ENCODE measurements around the gene ZNF649. TPM values are rescaled to one million over a fixed set of nuclear protein-coding genes. Genes with fewer than 3 reads are reported as not detected.

Gene ZNF649
- total and polyA plus RNA-seq, 2 experiments from 2014 or later: 3.8 to 5.8 TPM

DNA sequence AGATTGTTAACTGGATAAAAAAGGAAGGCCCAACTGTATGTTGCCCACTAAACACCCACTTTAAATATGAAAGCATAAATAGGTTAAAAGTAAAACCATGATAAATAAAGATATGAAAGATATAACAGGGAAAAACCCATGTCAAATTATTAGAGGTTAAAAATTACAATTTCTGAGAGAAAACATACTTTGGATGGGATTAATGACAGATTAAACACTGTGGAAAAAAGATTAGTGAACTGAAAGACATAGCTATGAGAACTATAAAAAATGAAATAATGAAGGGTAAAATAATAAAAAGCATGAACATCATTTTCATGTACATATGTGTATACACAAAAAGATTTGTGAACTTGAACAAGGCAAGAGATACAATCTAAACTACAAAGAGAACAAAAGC, 14.9 kb downstream of the ZNF649 start:
- Histone ChIP-seq H3K27ac (no peak overlapping the region), H3K4me1 (ENCODE audit: insufficient read depth) (peaks cover 7% of the 10 kb centered on the region; the same call in 1 of the 2 replicates), H3K9ac (no peak overlapping the region), H3K36me3 (ENCODE audit: low read depth) (peaks cover 55% of the 10 kb centered on the region), H2AFZ (no peak overlapping the region), H3F3A (ENCODE audit: insufficient read depth) (peaks cover 21% of the 10 kb centered on the region), H3K4me3 (no peak overlapping the region), H3K9me3 (ENCODE audit: low read depth) (no peaks in the 10 kb centered on the region), H3K4me2 (ENCODE audit: unreplicated experiment) (no peak overlapping the region), H3K9me2 (ENCODE audit: insufficient read depth) (no peaks in the 10 kb centered on the region), H4K20me1 (ENCODE audit: insufficient read depth) (no peaks in the 10 kb centered on the region), H3K79me2 (ENCODE audit: insufficient read depth) (peaks cover 7% of the 10 kb centered on the region; the same call in 1 of the 2 replicates), H3K27me3 (replicated peaks; ENCODE audit: insufficient read depth) (no peaks in the 10 kb centered on the region)
- TF ChIP-seq EZH2 (IDR thresholded peaks at IDR 0.05; ENCODE audit: insufficient read depth, poor library complexity, severe bottlenecking) (no peak), EZH2phosphoT487 (IDR thresholded peaks at IDR 0.05; ENCODE audit: insufficient read depth, low read depth) (no peak)
- no peak for DNase-seq
- in situ Hi-C loops (cut with MboI): no loop called here

DNA sequence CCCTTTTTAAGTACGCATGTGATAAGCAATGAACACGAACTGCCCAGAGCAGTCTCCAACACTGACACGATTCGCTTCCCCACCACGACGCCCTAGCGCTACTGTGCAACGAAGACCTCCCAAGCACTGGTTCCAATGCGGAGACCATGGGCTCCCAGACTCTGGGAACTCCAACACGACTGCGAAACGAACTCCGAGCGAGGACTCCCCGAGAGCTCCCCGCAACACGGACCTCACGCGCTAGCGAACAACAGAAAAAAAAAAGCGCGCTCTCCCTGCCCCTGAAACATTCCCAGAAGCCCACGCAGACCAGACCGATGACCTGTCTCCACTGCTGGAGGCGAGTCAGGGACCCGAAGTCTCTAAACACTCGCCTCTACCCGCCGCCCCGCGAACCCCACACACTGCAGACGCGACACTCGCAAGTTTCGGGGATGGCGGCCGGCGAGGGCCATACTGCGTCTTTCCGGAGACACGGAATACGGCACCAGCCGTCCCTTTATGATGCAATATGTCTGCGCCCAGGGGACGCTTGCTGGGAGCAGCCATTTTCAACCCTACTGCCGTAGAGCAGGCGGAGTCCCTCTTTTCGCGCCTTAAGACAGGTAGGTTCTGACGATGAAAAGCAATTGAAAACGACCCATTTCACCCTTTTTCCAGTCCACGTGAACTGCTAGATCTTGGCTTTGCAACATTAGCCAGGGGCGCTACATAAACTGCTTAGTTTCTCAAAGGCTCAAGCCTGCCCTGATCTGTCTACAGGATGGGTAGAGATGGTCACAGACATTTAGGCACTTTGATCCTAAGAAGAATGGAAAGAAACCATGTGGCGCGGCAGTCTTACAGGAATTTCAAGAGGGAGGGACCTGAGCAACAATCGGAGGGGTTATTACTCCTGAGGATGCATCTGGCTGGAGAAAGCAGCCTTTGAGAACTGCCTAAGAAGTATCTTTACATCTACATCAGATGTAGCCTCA, 17.0 kb downstream of the ZNF649 start, which contains the start of gene ZNF577:
Gene ZNF577, minus strand, starts transcription at position 430 of the 977 bp plus-strand sequence. CDS start 7,569 bp downstream, outside the sequence.
- Histone ChIP-seq H3K4me3 (peak within 1 kb of the TSS; percentile 89), H3K36me3 (ENCODE audit: low read depth) (peaks cover 33% of the 10 kb centered on the region), H3K9ac (peak within 1 kb of the TSS; percentile 87), H3K4me2 (ENCODE audit: unreplicated experiment) (peak within 1 kb of the TSS; percentile 95), H4K20me1 (ENCODE audit: insufficient read depth) (no peaks in the 10 kb centered on the region), H3K79me2 (ENCODE audit: insufficient read depth) (peaks cover 7% of the 10 kb centered on the region; the same call in 1 of the 2 replicates), H3K27ac (peak within 1 kb of the TSS; percentile 66), H3K4me1 (ENCODE audit: insufficient read depth) (peaks cover 7% of the 10 kb centered on the region; the same call in 1 of the 2 replicates), H2AFZ (peak within 1 kb of the TSS; percentile 100), H3K9me2 (ENCODE audit: insufficient read depth) (no peaks in the 10 kb centered on the region), H3K9me3 (ENCODE audit: low read depth) (no peaks in the 10 kb centered on the region), H3F3A (ENCODE audit: insufficient read depth) (peaks cover 21% of the 10 kb centered on the region), H3K27me3 (replicated peaks; ENCODE audit: insufficient read depth) (no peaks in the 10 kb centered on the region)
- in situ Hi-C loops (cut with MboI): no loop called here
- TF ChIP-seq EZH2 (IDR thresholded peaks at IDR 0.05; ENCODE audit: insufficient read depth, poor library complexity, severe bottlenecking): no peak
- TF ChIP-seq EZH2phosphoT487 (IDR thresholded peaks at IDR 0.05; ENCODE audit: insufficient read depth, low read depth): no peak
- WGBS, 2 experiments (ENCODE audit: low coverage in 1 of 2, low lambda C conversion rate in 2 of 2, missing lambda C conversion rate in 2 of 2): 3 to 4% methylated on average over 55 to 56 of the region's 56 CpGs
- DNase-seq: peak; percentile 95

DNA sequence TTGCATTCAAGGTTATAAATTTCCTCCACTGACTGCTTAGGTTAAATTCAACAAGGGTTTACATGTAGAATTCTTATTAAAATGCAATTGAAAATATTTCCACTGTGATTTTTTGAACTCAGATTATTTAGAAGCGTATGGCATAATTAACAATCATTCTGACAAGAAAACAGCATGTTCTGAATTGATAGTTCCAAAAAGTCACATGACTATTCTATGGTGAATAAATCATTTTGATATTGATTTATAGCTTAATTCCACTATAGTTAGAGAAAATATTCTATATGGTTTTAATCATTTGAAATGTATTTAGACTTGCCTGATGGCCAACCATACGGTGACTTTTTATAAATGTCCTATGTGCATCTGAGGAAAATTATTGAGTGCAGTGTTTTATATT, 20.1 kb downstream of the ZNF649 start:
- WGBS, 2 experiments (ENCODE audit: low coverage in 1 of 2, low lambda C conversion rate in 2 of 2, missing lambda C conversion rate in 2 of 2): 92 to 95% methylated on average over 2 of the region's 2 CpGs
- H3F3A ChIP-seq (ENCODE audit: insufficient read depth): peaks cover 17% of the 10 kb centered on the region

DNA sequence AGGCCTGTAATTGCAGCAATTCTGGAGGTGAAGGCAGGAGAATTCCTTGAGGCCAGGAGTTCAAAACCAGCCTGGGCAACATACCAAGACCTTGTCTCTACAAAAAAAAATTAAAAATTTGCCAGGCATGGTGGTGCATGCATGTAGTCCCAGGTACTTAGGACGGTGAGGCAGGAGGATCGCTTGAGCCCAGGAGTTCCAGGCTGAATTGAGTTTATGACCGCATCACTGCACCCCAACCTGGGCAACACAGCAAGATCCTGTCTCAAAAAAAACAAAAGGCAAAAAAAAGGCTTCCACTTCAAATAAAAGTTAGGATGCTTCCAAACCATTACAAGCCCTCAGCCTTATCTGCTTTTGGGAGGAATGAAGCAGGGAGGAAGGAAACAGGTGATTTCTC, 22.3 kb downstream of the ZNF649 start:
- Histone ChIP-seq H3K27ac (no peak overlapping the region), H3K36me3 (ENCODE audit: low read depth) (peaks cover 14% of the 10 kb centered on the region), H3K9me2 (ENCODE audit: insufficient read depth) (no peaks in the 10 kb centered on the region), H3K9me3 (ENCODE audit: low read depth) (no peaks in the 10 kb centered on the region), H2AFZ (no peak overlapping the region), H3K4me3 (no peak overlapping the region), H3F3A (ENCODE audit: insufficient read depth) (no peaks in the 10 kb centered on the region), H3K27me3 (replicated peaks; ENCODE audit: insufficient read depth) (no peaks in the 10 kb centered on the region), H3K9ac (no peak overlapping the region), H3K4me1 (ENCODE audit: insufficient read depth) (peaks cover 7% of the 10 kb centered on the region; the same call in 1 of the 2 replicates), H3K4me2 (ENCODE audit: unreplicated experiment) (no peak overlapping the region), H4K20me1 (ENCODE audit: insufficient read depth) (no peaks in the 10 kb centered on the region), H3K79me2 (ENCODE audit: insufficient read depth) (peaks cover 7% of the 10 kb centered on the region; the same call in 1 of the 2 replicates)
- 92 to 100% methylated on average over 3 of the region's 3 CpGs for WGBS, 2 experiments (ENCODE audit: low coverage in 1 of 2, low lambda C conversion rate in 2 of 2, missing lambda C conversion rate in 2 of 2)
- in situ Hi-C loops (cut with MboI): no loop called here
- TF ChIP-seq EZH2phosphoT487 (IDR thresholded peaks at IDR 0.05; ENCODE audit: insufficient read depth, low read depth): no peak
- TF ChIP-seq EZH2 (IDR thresholded peaks at IDR 0.05; ENCODE audit: insufficient read depth, poor library complexity, severe bottlenecking): no peak
- DNase-seq: no peak

More for the DNA sequence above, 20.1 kb downstream of the ZNF649 start:
- Histone ChIP-seq H3K4me2 (ENCODE audit: unreplicated experiment) (no peak overlapping the region), H3K9ac (no peak overlapping the region), H3K9me3 (ENCODE audit: low read depth) (no peaks in the 10 kb centered on the region), H4K20me1 (ENCODE audit: insufficient read depth) (no peaks in the 10 kb centered on the region), H3K4me3 (no peak overlapping the region), H3K36me3 (ENCODE audit: low read depth) (peaks cover 5% of the 10 kb centered on the region; the same call in 1 of the 2 replicates), H3K4me1 (ENCODE audit: insufficient read depth) (peaks cover 7% of the 10 kb centered on the region; the same call in 1 of the 2 replicates), H3K79me2 (ENCODE audit: insufficient read depth) (peaks cover 7% of the 10 kb centered on the region; the same call in 1 of the 2 replicates), H3K27ac (no peak overlapping the region), H3K27me3 (replicated peaks; ENCODE audit: insufficient read depth) (no peaks in the 10 kb centered on the region), H2AFZ (no peak overlapping the region), H3K9me2 (ENCODE audit: insufficient read depth) (no peaks in the 10 kb centered on the region)
- in situ Hi-C loops (cut with MboI): no loop called here
- no peak for DNase-seq
- TF ChIP-seq EZH2 (IDR thresholded peaks at IDR 0.05; ENCODE audit: insufficient read depth, poor library complexity, severe bottlenecking) (no peak), EZH2phosphoT487 (IDR thresholded peaks at IDR 0.05; ENCODE audit: insufficient read depth, low read depth) (no peak)
